Loucy (cell line): ENCODE measurements around the gene PARN.

Source experiments
- H2AFZ ChIP-seq: fragments of 200-600 bp; sonication (generic); 2 replicates; pipeline ENCODE4 v1.6.0; 2016; ENCODE audit warnings: antibody characterized with exemption, mild to moderate bottlenecking, low read length, moderate library complexity
- H3F3A ChIP-seq: fragments of 200-600 bp; 2 replicates; pipeline ENCODE4 v1.6.0; 2016; ENCODE audit warnings: antibody characterized with exemption, low read depth, mild to moderate bottlenecking
- H3K27me3 ChIP-seq: fragments of 200-600 bp; sonication (generic); 2 replicates; pipeline ENCODE4 v1.6.1; 2014; ENCODE audit warnings: low read length, mild to moderate bottlenecking; ENCODE audit not compliant: insufficient read depth, poor library complexity, severe bottlenecking
- H3K36me3 ChIP-seq: fragments of 200-600 bp; sonication (generic); 2 replicates; pipeline ENCODE4 v1.6.1; 2016; ENCODE audit warnings: low read length; ENCODE audit not compliant: insufficient read depth
- H3K4me1 ChIP-seq: fragments of 200-600 bp; sonication (generic); 2 replicates; pipeline ENCODE4 v1.5.1; 2014; ENCODE audit warnings: low read length, mild to moderate bottlenecking; ENCODE audit not compliant: insufficient read depth, poor library complexity, severe bottlenecking
- H3K4me2 ChIP-seq: fragments of 200-600 bp; sonication (generic); 2 replicates; pipeline ENCODE4 v1.6.0; 2014; ENCODE audit warnings: antibody characterized with exemption, low read length, low read depth, mild to moderate bottlenecking; ENCODE audit not compliant: poor library complexity, severe bottlenecking
- H3K4me3 ChIP-seq: fragments of 200-600 bp; sonication (generic); 2 replicates; pipeline ENCODE4 v1.5.1; 2014; ENCODE audit warnings: low read length, mild to moderate bottlenecking, mixed read lengths; ENCODE audit not compliant: poor library complexity, severe bottlenecking
- H3K79me2 ChIP-seq: fragments of 200-600 bp; sonication (generic); 2 replicates; pipeline ENCODE4 v1.6.1; 2014; ENCODE audit warnings: low read length; ENCODE audit not compliant: insufficient read depth
- H3K9ac ChIP-seq: fragments of 200-600 bp; sonication (generic); 2 replicates; pipeline ENCODE4 v1.6.0; 2014; ENCODE audit warnings: mild to moderate bottlenecking, low read depth, low read length, moderate library complexity; ENCODE audit not compliant: poor library complexity, severe bottlenecking
- H3K9me2 ChIP-seq: fragments of 200-600 bp; sonication (generic); replicated peaks from 2 replicates; pipeline ENCODE4 v1.6.1; 2016; ENCODE audit warnings: low read depth, low read length, mixed read lengths
- H3K9me3 ChIP-seq: fragments of 200-600 bp; sonication (generic); 2 replicates; pipeline ENCODE4 v1.6.1; 2014; ENCODE audit warnings: mild to moderate bottlenecking, antibody characterized with exemption, low read length, low read depth; ENCODE audit not compliant: insufficient read depth
- H4K20me1 ChIP-seq: fragments of 200-600 bp; sonication (generic); 2 replicates; pipeline ENCODE4 v1.6.0; 2014; ENCODE audit warnings: antibody characterized with exemption, low read length, mild to moderate bottlenecking; ENCODE audit not compliant: insufficient read depth, poor library complexity, severe bottlenecking
- EZH2phosphoT487 ChIP-seq: fragments of 200-600 bp; IDR thresholded peaks from 2 replicates; pipeline ENCODE4 v1.6.1; 2018; ENCODE audit warnings: antibody characterized with exemption, mild to moderate bottlenecking, moderate library complexity, borderline replicate concordance
- TF ChIP-seq, protein P1 (sequence below): fragments of 200-600 bp; sonication (generic); conservative IDR thresholded peaks from 2 replicates; pipeline ENCODE4 v1.5.1; 2014; ENCODE audit warnings: mild to moderate bottlenecking, antibody characterized with exemption, low read length

The PARN gene

DNA sequence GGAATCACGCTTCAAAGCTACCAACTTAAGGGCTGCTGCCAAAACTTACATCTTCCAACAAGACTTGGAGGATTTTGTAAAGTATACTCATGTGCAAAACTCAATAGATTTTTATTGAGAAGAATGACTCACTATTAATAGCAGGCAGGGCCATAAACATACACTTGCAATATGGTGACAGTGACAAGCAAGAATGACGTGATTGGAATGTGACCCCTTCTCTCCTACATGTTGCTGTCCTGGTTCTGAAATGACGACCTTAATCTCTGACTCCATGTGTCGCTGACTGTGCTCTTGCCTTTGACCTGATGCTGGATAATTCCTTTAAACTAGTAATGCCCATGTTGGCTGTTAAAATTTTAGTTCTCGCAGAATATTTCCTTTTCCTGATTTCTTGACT is 174.5 kb downstream of the PARN start:
- H3K4me2 ChIP-seq: no peak overlapping the region
- H3K36me3 ChIP-seq: no peaks in the 10 kb centered on the region
- no peaks in the 10 kb centered on the region for H3K9me2 ChIP-seq

DNA sequence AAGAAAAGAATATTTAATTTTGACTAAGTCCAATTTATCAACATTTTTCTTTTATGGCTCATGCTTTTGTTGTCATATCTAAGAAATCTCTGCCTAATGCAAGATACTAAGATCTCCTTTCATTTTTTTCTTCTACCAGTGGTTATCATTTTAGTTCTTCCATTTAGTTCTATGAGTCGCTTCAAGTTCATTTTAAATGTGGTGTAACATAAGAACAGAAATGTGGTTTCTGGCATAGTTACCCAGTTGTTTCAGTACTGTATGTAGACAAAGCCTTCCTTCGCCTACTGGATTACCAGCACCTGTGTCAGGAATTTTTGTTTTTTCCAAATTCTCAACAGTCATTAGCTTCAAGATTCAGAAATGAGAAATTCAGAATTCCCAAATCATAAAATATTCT is 175.7 kb downstream of the PARN start:
- no peaks in the 10 kb centered on the region for H3K36me3 ChIP-seq
- H4K20me1 ChIP-seq: no peaks in the 10 kb centered on the region
- H3K4me2 ChIP-seq: no peak overlapping the region
- TF ChIP-seq, protein P1, sequence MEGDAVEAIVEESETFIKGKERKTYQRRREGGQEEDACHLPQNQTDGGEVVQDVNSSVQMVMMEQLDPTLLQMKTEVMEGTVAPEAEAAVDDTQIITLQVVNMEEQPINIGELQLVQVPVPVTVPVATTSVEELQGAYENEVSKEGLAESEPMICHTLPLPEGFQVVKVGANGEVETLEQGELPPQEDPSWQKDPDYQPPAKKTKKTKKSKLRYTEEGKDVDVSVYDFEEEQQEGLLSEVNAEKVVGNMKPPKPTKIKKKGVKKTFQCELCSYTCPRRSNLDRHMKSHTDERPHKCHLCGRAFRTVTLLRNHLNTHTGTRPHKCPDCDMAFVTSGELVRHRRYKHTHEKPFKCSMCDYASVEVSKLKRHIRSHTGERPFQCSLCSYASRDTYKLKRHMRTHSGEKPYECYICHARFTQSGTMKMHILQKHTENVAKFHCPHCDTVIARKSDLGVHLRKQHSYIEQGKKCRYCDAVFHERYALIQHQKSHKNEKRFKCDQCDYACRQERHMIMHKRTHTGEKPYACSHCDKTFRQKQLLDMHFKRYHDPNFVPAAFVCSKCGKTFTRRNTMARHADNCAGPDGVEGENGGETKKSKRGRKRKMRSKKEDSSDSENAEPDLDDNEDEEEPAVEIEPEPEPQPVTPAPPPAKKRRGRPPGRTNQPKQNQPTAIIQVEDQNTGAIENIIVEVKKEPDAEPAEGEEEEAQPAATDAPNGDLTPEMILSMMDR: no peak
- no peak for TF ChIP-seq EZH2phosphoT487
- H3K4me3 ChIP-seq: no peak overlapping the region
- H3K79me2 ChIP-seq: no peaks in the 10 kb centered on the region
- H3K9me2 ChIP-seq: no peaks in the 10 kb centered on the region
- H3K4me1 ChIP-seq: no peaks in the 10 kb centered on the region
- H3F3A ChIP-seq: no peaks in the 10 kb centered on the region
- no peak overlapping the region for H2AFZ ChIP-seq
- H3K9ac ChIP-seq: no peak overlapping the region
- H3K9me3 ChIP-seq: no peaks in the 10 kb centered on the region
- no peaks in the 10 kb centered on the region for H3K27me3 ChIP-seq

More for the DNA sequence above, 174.5 kb downstream of the PARN start:
- Histone ChIP-seq H3K27me3 (no peaks in the 10 kb centered on the region), H3K4me1 (no peaks in the 10 kb centered on the region), H4K20me1 (no peaks in the 10 kb centered on the region), H3F3A (no peaks in the 10 kb centered on the region), H3K4me3 (no peak overlapping the region), H3K9me3 (no peaks in the 10 kb centered on the region), H3K79me2 (no peaks in the 10 kb centered on the region), H3K9ac (no peak overlapping the region), H2AFZ (no peak overlapping the region)
- TF ChIP-seq EZH2phosphoT487: no peak
- TF ChIP-seq, protein P1: no peak

DNA sequence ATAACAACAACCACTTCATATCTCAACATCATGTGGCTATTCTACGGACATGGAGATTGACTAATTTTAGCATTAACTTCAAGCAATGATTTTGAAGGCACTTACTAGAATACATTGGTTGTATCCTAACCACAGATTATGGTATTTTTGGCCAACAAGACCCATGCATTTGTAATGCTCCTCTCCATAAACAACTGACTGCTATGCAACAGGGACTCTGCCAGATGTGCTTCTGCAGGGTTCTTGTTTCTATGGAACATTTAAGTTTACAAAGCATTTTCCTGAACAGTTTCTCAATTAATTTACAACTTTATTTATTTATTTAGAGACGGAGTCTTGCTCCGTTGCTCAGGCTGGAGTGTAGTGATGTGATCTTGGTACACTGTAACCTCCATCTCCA is 178.0 kb downstream of the PARN start:
- H3K36me3 ChIP-seq: no peaks in the 10 kb centered on the region
- no peaks in the 10 kb centered on the region for H4K20me1 ChIP-seq
- no peak for TF ChIP-seq EZH2phosphoT487
- TF ChIP-seq, protein P1: no peak
- no peak overlapping the region for H3K4me2 ChIP-seq
- no peaks in the 10 kb centered on the region for H3K9me3 ChIP-seq
- no peaks in the 10 kb centered on the region for H3K27me3 ChIP-seq
- no peak overlapping the region for H3K9ac ChIP-seq
- no peaks in the 10 kb centered on the region for H3F3A ChIP-seq
- H2AFZ ChIP-seq: no peak overlapping the region
- H3K4me3 ChIP-seq: no peak overlapping the region
- no peaks in the 10 kb centered on the region for H3K79me2 ChIP-seq
- no peaks in the 10 kb centered on the region for H3K4me1 ChIP-seq
- no peaks in the 10 kb centered on the region for H3K9me2 ChIP-seq
